Sciatic nerve (tissue), 1 donor: ENCODE results near the gene LRP6. TPM values are rescaled to one million over a fixed set of nuclear protein-coding genes. Genes with fewer than 3 reads are reported as not detected.

ENCODE experiments used
- microRNA-seq: library from miRNA; unstranded; fragments of <30 nt; microRNA quantifications from one replicate; pipeline ENCODE4 v1.2.0, GENCODE V29; 2020
- total RNA-seq: library from RNA; stranded (reverse); fragmentation: NEBNext Ultra II Directional; extraction: Animal tissue kit (Norgen Biotek cat#: 25700); gene quantifications from one replicate; pipeline ENCODE4 v1.2.1, GENCODE V29; 2021
- donor health status: DM: no; HTN: no; CAD: no.

Gene LRP6
- total RNA-seq, 1 donor from 2014 or later: 56.1 TPM

Small RNA genes within 50 kb of the gene (microRNA-seq; reads per million reads assigned to microRNA genes)
- not detected for gene MIR1244-4

Other genes starting within 250 kb of the LRP6 start
- not detected for gene BCL2L14, start 196.1 kb downstream of the LRP6 start, total RNA-seq
- 19.8 TPM for gene MANSC1, start 83.2 kb upstream of the LRP6 start, total RNA-seq
- gene BORCS5, start 90.0 kb upstream of the LRP6 start, total RNA-seq: 35.8 TPM